Activated CD4-positive, alpha-beta T cell treated with anti-CD3 and anti-CD28 coated beads, Interleukin-2, amount 50 U/mL, for 4 hours (primary cell): ENCODE measurements around the gene LMX1B.

Experiments used
- DNase-seq, 2 experiments: peaks; one replicate each; pipeline ENCODE4 v3.0.0-alpha.2; 2020

LMX1B gene

GRCh38 chr9:126605792-126606482 lies 7.8 kb upstream of the LMX1B start:
- DNase-seq, result no peak

- DNase-seq, result no peak
Measured at GRCh38 chr9:126606483-126606870, 7.3 kb upstream of the LMX1B start.

- DNase-seq, result no peak
Measured at GRCh38 chr9:126607086-126607485, 6.6 kb upstream of the LMX1B start.

- DNase-seq, result no peak
Measured at GRCh38 chr9:126607731-126608130, 6.0 kb upstream of the LMX1B start.

GRCh38 chr9:126608551-126608950 lies 5.2 kb upstream of the LMX1B start:
- DNase-seq, result no peak

- DNase-seq, result no peak
Measured at GRCh38 chr9:126609191-126609590, 4.5 kb upstream of the LMX1B start.

GRCh38 chr9:126609711-126610388 lies 3.9 kb upstream of the LMX1B start:
- DNase-seq, result no peak

- DNase-seq, result no peak
Measured at GRCh38 chr9:126611193-126611591, 2.5 kb upstream of the LMX1B start.

GRCh38 chr9:126611592-126612325 lies 2.0 kb upstream of the LMX1B start:
- peak; percentile 63 to 64 for DNase-seq

- DNase-seq, result no peak
Measured at GRCh38 chr9:126612326-126612812, 1.4 kb upstream of the LMX1B start.

GRCh38 chr9:126612813-126613641 lies 701 bp upstream of the LMX1B start:
- DNase-seq, result no peak

GRCh38 chr9:126614088-126614454 lies 343 bp downstream of the LMX1B start:
- DNase-seq, result no peak

GRCh38 chr9:126614455-126615244 lies 922 bp downstream of the LMX1B start:
- DNase-seq, result no peak

GRCh38 chr9:126615245-126615790 lies 1.6 kb downstream of the LMX1B start:
- DNase-seq, result no peak

GRCh38 chr9:126615791-126616447 lies 2.2 kb downstream of the LMX1B start:
- DNase-seq, result no peak

GRCh38 chr9:126616521-126616976 lies 2.8 kb downstream of the LMX1B start:
- DNase-seq, result no peak

GRCh38 chr9:126617003-126617822 lies 3.5 kb downstream of the LMX1B start:
- DNase-seq, result no peak

GRCh38 chr9:126617823-126618165 lies 4.1 kb downstream of the LMX1B start:
- DNase-seq, result no peak

- DNase-seq, result no peak
Measured at GRCh38 chr9:126618190-126618584, 4.5 kb downstream of the LMX1B start.
